Activated CD8-positive, alpha-beta memory T cell treated with anti-CD3 and anti-CD28 coated beads for 4 hours (primary cell): ENCODE results near the gene HOXD3.

ENCODE experiments used
- DNase-seq, 2 donors: peaks; one replicate each; pipeline ENCODE4 v3.0.0-alpha.2; 2020; ENCODE audit warnings: low read depth in 2 of 2

HOXD3 gene

DNA sequence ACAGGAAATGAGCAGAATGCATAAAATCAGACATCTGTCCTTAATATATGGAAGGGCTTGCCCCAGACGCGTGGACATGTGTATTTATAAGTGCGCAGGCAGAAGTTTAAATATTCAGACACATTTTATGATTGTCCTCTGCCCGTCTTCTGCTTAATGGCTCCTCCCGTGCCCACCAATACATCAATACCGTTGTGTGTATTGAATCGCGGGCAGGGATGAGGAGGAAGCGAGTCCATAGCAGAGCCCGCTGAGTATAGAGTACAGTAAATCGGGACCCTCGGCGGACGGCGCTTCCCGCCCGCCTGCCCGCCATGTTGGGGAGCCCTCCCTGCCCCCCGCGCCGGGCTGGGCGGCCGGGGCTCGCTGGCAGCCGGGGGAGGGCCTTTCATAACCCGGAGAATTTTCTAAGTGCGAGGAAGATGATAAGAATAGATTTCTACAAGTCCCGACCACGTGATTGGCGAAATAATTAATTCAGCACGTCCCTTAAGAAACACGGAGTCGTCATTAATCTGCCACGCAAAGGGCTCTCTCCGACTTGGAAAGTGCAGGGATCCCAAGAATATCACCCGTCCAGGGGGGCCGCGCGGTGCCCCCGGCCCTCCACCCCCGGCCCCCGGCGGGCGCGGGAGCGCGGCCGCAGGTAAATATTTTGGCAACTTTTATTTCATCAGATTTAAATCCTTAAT lies at the start of gene HOXD3:
HOXD3 (plus strand) TSS at position 501 of the 692 bp plus-strand sequence. CDS start 11,808 bp downstream, outside the sequence.
- no peak for DNase-seq

DNA sequence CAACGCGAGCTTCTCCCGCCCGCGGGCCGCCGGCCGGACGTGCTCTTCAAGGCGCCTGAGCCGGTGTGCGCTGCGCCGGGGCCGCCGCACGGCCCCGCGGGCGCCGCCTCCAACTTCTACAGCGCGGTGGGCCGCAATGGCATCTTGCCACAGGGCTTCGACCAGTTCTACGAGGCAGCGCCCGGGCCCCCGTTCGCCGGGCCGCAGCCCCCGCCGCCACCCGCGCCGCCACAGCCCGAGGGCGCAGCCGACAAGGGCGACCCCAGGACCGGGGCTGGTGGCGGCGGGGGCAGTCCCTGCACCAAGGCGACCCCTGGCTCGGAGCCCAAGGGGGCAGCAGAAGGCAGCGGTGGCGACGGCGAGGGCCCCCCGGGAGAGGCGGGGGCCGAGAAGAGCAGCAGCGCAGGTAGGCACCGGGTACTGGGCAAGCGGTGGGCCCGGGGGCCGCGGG lies 49.4 kb upstream of the HOXD3 start:
- no peak for DNase-seq

DNA sequence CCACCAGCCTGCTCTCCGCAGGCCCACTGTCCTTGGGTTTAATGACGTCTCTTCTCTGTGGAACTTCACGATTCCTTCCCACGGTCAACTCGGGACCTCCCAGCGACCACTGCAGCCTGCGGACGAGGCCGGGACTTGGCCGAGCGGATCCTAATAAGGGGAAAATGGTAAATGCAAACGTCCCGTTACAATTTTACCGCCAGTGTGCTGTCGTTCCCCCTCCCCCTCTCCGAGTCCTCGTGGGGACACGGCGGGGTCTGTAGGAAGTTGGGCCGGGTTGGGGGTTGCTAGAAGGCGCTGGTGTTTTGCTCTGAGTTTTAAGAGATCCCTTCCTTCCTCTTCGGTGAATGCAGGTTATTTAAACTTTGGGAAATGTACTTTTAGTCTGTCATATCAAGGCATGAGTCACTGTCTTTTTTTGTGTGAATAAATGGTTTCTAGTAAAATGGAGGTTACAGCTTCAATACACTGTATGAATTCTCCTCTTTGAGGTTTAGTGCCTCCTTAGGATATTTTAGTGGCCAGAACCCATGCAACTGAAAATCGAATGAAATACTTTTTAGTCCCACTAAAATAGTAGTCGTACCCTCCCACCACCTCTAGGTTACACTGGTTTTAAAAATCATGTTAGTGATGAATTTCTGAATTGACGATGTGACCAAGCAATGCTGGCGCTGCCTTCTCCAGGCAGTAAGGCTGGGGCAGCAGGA lies 47.8 kb upstream of the HOXD3 start:
- DNase-seq = no peak

DNA sequence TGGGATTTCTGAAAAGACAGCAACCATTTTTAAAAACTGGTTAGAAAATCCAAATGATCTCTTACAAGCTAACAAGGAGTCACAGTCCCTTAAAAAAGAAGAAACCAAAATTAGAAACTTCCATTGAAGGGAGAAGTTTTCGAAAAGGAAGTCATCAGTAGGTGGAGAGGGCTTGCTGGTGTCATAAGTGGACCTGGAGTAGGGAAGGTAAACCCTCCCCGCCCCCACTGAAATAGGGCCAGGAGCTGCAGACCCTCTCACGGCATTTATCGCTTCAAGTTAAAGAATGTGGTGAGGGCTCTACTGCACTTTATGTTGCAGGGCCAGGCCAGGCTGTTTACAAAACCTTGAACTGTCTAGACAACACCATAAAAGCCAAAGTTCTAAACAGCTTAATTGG lies 47.2 kb upstream of the HOXD3 start:
- no peak for DNase-seq

DNA sequence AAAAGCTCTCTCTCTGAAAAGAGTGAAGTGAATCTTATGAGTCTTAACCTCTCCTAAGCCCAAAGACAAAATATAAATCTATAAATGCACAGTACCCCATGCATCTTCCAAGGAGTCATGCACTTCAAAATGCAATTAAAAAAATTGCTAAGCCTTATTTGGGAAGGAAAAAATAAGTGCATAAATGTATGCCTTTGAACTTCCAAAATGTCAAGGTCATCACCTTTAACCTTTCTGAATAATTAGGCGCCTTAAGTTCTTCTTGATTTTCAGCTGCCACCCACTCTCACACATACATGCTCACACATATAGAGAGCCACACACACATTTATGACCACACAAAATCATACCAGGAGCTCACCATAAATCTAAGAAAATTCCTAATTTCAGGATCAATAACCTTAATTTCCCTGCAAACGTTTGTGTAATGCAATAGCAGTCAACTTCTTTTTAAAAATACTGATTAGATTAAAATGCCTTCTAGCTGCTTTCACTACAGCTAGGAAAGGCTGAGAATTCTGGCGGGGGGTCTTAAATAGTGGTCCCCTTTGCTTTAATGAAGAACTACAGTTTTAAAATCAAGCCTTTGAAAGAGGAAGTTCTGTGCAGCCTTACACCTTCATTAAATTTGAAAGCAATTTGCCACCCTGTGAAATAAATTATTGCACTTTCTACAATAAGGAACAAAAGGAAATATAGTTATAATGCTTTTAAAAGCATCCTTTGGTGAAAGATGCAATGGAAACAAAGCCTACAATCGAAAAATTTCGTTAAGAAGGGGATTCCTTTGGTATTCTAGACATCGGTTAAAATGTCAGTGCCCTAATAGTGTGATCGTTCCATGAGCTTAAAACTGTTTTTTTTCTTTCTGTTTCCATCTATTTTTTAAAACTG lies 46.4 kb upstream of the HOXD3 start:
- no peak for DNase-seq

DNA sequence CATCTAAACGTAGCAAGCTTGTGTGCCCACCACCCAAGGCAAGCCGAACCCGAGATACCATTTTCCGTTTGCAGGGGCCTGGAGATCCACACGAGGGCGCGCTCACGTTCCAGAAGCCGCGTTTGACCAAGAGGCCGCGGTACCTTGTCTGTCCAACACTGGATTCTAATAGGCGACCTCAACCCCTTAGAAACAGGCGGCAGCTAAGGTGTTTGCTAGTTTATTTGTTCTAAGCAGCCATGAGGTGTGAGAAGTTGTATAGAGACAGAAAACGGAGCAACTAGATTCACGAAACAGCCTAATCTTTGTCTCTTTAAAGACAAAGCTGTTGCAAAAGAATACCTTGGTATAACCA lies 45.8 kb upstream of the HOXD3 start:
- DNase-seq = no peak

DNA sequence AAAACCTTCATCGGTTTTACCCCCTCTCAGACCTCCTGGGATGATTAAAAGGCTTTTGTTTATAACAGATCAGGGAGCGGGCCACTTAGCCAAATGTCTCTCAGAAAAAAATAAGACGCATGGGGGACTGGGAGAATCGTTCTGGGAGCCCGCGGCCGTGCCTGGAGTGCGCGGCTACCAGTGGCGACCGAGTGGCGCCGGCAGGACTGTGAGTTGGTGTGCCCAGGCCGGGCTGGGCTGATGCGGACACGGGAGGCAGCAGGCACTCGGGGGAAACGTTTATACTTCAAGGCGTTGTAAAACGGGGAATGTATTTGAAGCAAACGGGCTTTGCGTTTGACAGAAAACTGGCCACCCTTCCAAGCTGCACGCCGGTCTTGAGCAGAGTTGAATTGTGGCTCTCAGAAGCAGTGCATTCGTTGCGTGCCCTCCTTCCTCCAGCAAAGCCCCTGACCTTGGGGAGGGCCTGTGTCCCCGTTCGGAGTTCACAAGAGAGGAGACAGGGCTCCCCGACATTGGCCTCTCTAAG lies 45.2 kb upstream of the HOXD3 start:
- no peak for DNase-seq

DNA sequence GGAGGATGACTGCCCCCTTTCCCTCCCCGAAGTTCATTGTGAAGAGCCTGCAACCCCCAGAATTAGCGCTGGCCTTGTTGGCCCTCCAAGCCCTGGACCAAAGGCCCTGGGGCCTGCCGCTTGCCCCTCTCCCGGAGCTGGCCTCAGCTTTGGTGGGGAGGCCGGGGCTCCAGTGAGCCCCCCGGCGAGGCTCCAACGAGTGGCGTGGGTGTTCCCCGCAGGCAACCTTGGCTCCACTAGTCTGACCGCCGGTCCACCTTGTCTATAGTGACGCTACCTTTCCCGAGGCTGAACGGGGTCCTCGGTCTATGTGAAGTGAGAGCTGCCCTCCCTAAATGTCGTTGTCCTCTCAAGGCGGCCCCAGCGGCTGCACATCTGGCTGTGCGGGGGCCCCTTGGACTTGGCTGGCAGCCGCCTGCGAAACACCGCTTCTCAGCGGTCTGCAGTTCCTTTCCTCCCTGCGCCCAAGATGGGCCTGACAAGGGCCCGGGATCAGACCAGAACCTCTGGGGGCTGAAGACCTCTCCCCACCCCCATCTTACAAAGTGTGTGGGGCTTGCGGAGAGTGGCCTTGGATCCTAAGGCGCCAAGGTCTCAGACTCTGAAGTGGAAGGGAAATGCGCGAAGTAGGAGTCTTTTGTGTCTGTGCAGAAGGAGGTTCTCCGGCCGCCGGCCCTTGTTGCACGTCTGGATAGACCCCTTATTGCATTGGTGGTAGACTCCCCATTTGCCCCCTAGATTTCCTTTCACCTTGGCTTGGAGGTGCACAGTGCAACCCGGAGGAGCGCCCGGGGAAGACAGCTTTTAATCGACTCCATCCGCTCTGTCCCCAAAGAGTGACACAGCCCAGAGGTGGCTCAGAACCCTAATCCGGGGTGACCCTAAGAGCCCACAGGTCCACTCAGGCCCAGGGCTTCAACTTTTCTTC lies 44.5 kb upstream of the HOXD3 start:
- DNase-seq = no peak

DNA sequence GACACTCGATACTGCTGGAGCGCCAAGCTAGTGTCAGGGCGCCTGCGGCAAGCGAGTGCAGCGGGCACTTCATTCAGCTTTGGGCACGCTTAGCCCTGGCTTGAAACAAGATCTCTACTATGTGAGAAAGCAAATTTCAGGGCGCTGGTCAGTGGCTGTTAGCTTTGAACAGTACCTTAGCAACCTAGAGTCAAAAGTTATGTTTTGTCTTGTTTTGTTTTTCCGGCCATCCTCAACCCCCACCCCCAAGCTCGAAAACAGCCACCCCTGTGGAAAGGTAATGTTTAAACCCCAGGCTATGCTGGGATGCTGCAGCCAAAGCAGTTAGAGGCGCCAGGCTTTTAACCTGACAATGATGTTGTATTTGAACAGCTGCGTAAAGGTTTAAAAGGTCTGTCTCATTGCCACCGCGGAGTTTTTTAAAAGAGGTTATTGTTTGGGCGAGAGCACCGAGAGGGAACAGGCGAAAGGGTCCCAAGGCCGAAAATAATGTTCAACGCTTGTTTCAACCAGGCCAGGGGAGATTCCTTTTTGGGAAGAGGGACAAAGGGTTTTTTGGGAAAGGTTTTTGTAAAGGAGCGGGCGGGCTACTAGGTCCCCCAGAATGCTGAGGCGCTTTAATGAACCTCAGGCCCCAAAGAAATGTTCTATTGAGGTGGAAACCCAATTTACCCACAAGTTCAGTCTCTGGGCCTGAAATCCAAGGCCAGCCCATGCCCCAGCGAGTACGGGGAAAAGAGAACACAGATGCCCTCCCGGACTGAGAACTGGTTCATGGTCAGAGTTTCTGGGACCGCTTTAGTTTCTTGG lies 42.8 kb upstream of the HOXD3 start:
- DNase-seq = no peak

DNA sequence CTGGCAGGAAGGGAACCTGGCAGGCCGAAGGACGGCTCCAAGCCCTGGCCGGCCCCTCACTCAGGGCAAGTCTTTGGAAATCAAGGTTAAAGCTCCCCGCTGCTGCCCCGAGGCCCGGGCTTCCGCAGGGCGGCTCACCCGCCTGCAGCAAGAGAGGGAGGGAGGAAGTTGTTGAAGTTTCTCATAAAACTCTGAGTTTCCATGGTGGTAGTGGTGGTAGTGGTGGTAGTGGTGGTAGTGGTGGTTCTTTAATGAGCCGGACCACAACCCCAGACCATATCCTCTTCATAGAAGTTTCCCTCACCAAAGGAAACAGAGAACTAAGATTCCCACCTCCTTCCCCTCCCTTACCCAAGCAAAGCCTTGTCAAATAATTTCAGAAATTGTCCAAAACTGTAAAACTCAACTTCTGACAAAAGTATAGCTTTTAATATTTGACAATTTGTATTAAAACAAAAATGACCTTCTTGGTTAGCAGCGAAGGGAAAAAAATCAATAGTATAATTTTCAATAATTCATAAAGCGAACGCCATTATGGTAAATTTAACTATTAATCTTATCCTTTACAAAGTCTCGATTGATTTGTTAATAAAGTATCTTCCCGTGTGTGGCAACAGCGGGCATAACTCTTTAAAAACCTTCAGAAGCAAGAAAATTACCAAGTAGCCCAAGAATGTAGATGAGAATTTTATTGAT lies 42.0 kb upstream of the HOXD3 start:
- DNase-seq = no peak

DNA sequence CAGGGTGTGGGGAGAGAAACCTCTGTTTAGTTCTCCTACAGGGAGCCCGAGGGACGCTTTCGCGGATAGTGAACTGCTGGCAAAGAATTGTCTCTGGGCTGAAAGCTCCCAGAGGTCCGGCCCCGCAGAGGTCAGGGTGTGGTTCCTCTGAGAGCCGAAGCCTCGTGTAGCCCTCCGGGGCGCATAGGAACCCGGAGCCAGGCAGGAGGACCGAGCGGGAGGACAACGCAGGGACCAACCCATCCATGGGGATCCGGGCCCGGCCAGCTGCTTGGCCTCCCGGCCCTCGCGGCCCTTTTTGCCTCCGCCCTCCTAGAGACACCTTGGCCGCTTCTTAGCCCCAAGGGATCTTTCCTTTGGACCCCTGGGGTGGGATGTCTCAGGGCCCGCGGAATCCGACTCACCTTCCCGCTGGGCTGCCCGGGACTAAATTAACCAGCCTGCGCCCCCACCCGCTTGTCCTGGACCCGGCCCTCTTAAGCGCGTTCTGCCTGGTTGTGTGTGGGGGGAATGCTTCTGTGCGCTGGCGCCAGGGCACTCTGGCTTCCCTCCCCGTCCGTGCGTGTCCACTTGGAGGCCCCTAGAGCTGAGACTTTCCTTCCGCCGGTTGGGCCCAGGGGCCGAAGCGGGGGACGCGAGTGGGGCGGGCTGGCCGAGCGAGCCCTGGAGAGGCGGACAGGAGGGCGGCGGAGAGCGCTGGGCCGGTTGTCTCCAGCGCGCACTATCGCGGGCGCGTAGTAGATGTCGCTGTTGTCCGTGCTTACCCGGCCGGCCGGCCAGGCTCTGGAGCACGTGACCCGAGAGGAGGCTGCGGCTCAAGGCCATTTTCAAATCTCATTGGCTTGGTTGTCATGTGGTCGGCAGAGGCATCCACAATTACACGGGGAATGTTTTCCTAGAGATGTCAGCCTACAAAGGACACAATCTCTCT lies 41.0 kb upstream of the HOXD3 start, which contains the start of gene HOXD10:
HOXD10 (plus strand) TSS at position 896 of the 931 bp plus-strand sequence. CDS start 56 bp downstream, outside the sequence.
- DNase-seq = no peak

DNA sequence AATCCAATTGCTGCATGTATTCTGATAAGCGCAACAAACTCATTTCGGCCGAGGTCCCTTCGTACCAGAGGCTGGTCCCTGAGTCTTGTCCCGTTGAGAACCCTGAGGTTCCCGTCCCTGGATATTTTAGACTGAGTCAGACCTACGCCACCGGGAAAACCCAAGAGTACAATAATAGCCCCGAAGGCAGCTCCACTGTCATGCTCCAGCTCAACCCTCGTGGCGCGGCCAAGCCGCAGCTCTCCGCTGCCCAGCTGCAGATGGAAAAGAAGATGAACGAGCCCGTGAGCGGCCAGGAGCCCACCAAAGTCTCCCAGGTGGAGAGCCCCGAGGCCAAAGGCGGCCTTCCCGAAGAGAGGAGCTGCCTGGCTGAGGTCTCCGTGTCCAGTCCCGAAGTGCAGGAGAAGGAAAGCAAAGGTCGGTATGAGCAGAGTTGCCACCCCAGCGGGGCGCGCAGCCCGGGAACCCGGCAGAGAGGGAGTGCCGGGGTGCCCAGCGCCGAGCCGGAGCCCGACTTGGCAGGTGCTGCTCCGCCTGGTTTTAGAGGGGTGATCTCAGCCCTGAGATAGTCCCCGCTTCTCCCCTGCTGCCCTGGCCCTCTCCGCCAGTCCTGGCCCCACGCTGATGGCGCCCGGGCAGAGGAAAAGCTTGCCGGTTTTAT lies 39.8 kb upstream of the HOXD3 start:
- DNase-seq = no peak

DNA sequence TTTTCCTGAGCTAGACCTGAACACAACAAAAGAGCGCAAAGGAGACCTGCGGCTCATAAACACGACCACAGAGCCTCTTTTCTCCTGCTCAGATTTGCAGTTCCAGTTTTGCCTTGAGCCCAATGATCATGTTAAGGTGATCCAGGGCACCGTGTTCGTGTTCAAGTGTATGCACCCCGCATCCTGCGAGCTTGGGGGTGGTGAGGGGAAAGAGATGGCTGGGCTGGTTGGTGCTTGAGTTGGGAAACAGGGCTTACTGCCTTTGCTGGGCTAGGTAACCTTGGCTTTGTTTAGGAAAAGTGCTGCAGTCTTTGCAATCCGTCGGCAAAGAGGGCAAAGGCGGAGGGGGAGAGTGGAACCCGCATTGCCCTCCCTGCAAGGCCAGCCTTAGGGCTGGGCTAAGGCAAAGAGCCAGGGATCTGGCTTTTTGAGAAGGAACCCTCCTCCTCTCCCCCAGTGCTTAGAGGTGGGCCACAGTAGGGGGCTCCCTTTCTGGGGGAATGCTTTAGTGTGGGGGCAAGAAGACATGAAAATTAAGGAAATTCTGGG lies 39.2 kb upstream of the HOXD3 start:
- no peak for DNase-seq

DNA sequence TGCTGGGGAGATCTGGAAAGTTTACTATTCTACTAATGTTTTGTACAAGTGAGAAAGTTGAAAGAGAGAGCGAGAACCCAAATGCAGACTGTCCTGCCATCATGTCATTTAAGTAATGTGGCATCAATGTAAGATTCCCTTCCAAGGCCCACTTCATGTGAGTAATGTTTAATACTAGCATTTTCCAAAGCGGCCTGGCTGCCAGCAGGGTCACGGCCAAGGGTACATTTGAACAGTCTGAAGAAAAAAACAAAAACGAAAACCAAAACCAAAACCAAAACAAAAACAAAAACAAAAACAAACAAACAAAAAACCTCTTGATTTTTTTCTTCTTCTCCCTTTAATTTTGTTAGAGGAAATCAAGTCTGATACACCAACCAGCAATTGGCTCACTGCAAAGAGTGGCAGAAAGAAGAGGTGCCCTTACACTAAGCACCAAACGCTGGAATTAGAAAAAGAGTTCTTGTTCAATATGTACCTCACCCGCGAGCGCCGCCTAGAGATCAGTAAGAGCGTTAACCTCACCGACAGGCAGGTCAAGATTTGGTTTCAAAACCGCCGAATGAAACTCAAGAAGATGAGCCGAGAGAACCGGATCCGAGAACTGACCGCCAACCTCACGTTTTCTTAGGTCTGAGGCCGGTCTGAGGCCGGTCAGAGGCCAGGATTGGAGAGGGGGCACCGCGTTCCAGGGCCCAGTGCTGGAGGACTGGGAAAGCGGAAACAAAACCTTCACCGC lies 38.3 kb upstream of the HOXD3 start:
- DNase-seq = no peak

DNA sequence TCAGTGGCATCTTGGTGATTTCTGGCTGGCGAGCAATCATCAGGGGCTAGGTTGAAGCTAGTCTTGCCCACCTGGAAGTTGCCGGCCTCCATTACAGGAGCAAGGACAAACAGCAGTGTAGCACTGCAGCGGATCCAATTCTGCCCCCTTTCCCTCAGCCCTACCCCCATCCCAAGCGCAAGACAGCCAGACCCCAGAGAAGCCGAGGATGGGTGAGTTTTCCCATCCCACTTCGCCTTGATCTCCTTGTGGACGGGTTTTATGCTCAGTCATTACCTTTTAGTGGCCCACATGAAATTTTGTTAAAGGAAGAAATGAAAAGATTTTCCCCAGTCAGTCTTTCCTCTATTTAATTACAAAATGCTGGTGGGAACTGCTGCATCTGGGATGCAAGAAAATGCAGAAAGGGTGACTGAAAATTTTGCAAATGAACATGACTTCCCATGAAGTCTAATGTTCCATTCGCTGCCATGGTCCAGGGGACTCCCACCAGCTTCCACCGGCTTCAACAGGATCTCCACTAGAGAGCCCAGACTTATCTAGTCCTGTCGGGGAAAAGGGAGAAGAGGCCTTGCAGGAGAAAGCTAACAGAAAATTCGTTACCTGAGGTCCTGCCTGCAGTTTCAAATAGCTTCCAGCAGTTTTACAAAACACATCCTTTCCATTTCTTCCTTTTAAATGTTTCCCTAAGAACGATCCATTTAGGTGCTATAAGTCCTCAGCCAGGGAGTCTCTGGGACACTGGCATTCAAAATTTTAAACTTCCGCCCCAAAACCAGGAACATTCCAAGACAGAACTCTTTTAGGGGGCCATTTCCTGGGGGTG lies 36.5 kb upstream of the HOXD3 start:
- DNase-seq = no peak
